H1 (cell line): ENCODE data around the gene PLA2R1. TPM values are rescaled to one million over a fixed set of nuclear protein-coding genes. Genes with fewer than 3 reads are reported as not detected.

Source experiments
- CTCF ChIA-PET: fragments of 300-600 bp; sonication (Branson Sonifier 250); formaldehyde crosslinking; loops from one replicate; lab custom pipeline; 2021; ENCODE audit not compliant: partially characterized antibody; lab: Charles Lee
- POLR2A ChIA-PET: fragments of 300-600 bp; sonication (Branson Sonifier 250); formaldehyde crosslinking; loops from one replicate; lab custom pipeline; 2021; ENCODE audit warnings: inconsistent platforms; ENCODE audit not compliant: partially characterized antibody; lab: Charles Lee
- DNase-seq, 2 experiments: peaks; one replicate each; pipeline versions ENCODE4 v3.0.0 to v3.0.0-alpha.2; 2010 to 2022; ENCODE audit warnings: low spot score in 2 of 2, low read depth in 1 of 2, mixed read lengths in 1 of 2
- FAIRE-seq: peaks from 2 replicates; lab custom pipeline; 2011; peaks lifted over from hg19 to GRCh38; lab: Jason Lieb, UNC
- H2AFZ ChIP-seq: 2 replicates; pipeline ENCODE4 v1.8.1; 2012; ENCODE audit warnings: low read length, inconsistent platforms
- H2AK5ac ChIP-seq: 2 replicates; pipeline ENCODE4 v1.6.1; 2013; ENCODE audit warnings: low read depth, low read length
- H2BK120ac ChIP-seq: replicated peaks from 2 replicates; pipeline ENCODE3; 2013; ENCODE audit warnings: low read depth, low read length, inconsistent platforms
- H2BK12ac ChIP-seq: 2 replicates; pipeline ENCODE4 v1.6.1; 2013; ENCODE audit warnings: low read depth, low read length
- H2BK15ac ChIP-seq: 2 replicates; pipeline ENCODE4 v1.6.1; 2013; ENCODE audit warnings: low read length
- H2BK20ac ChIP-seq: 2 replicates; pipeline ENCODE4 v1.6.1; 2013; ENCODE audit warnings: low read length
- H2BK5ac ChIP-seq: 2 replicates; pipeline ENCODE4 v1.6.1; 2013; ENCODE audit warnings: low read depth, low read length
- H3K14ac ChIP-seq: 2 replicates; pipeline ENCODE4 v1.6.1; 2013; ENCODE audit warnings: inconsistent platforms; ENCODE audit not compliant: insufficient read length
- H3K18ac ChIP-seq: 2 replicates; pipeline ENCODE4 v1.6.1; 2013; ENCODE audit warnings: low read length; ENCODE audit errors: extremely low read depth
- H3K23ac ChIP-seq: 2 replicates; pipeline ENCODE4 v1.6.1; 2013; ENCODE audit warnings: inconsistent platforms; ENCODE audit not compliant: insufficient read length
- H3K23me2 ChIP-seq: 2 replicates; pipeline ENCODE4 v1.6.1; 2013; ENCODE audit warnings: low read depth, low read length
- H3K27ac ChIP-seq: 2 replicates; pipeline ENCODE4 v1.6.1; 2011; ENCODE audit warnings: low read depth, low read length, inconsistent platforms
- H3K27me3 ChIP-seq, 4 experiments: replicated peaks in 1 of 4; 1 replicate in 1 of 4; 2 replicates in 3 of 4; pipeline versions ENCODE4 v1.6.1 to v1.8.1; 2011 to 2013; ENCODE audit warnings: low read length in 3 of 4, mild to moderate bottlenecking in 3 of 4, inconsistent platforms in 2 of 4, mixed read lengths in 2 of 4, moderate library complexity in 1 of 4; ENCODE audit not compliant: control insufficient read depth in 3 of 4, insufficient read depth in 3 of 4; ENCODE audit errors: extremely low read depth in 1 of 4
- H3K36me3 ChIP-seq, 4 experiments: 2 replicates each; pipeline versions ENCODE4 v1.6.1 to v1.8.1; 2011 to 2013; ENCODE audit warnings: mild to moderate bottlenecking in 4 of 4, low read length in 3 of 4, moderate library complexity in 2 of 4, control low read depth in 1 of 4, inconsistent platforms in 1 of 4; ENCODE audit not compliant: insufficient read depth in 4 of 4, control insufficient read depth in 2 of 4
- H3K4ac ChIP-seq: replicated peaks from 2 replicates; pipeline ENCODE3; 2013; ENCODE audit warnings: low read length, low read depth, mixed read lengths, inconsistent platforms; ENCODE audit not compliant: insufficient read length
- H3K4me1 ChIP-seq, 4 experiments: replicated peaks in 1 of 4; 1 replicate in 1 of 4; 2 replicates in 3 of 4; pipeline versions ENCODE4 v1.6.1 to v1.8.1; 2011 to 2013; ENCODE audit warnings: low read length in 3 of 4, inconsistent platforms in 2 of 4, mixed read lengths in 1 of 4; ENCODE audit not compliant: insufficient read depth in 4 of 4, control insufficient read depth in 3 of 4
- H3K4me2 ChIP-seq, 2 experiments: 2 replicates each; pipeline versions ENCODE4 v1.6.1 to v1.8.1; 2011 to 2013; ENCODE audit warnings: low read depth in 2 of 2, low read length in 2 of 2, control low read depth in 1 of 2, inconsistent platforms in 1 of 2, mild to moderate bottlenecking in 1 of 2; ENCODE audit not compliant: insufficient read depth in 1 of 2
- H3K4me3 ChIP-seq, 4 experiments: fragments of 200-600, 300-600 bp in 1 of 4; sonication (generic), shearing (Covaris generic), sonication (Bioruptor Twin) in 1 of 4; 2 replicates each; pipeline versions ENCODE4 v1.5.1 to v1.8.1; 2011 to 2016; ENCODE audit warnings: low read length in 4 of 4, low read depth in 3 of 4, control low read depth in 2 of 4, inconsistent platforms in 2 of 4, mild to moderate bottlenecking in 2 of 4, mixed read lengths in 1 of 4, moderate library complexity in 1 of 4; ENCODE audit not compliant: insufficient read depth in 2 of 4; ENCODE audit errors: extremely low read depth in 1 of 4
- H3K56ac ChIP-seq: replicated peaks from 2 replicates; pipeline ENCODE3; 2013; ENCODE audit warnings: low read depth, mild to moderate bottlenecking, mixed read lengths, low read length, inconsistent platforms; ENCODE audit not compliant: insufficient read length
- H3K79me1 ChIP-seq: 2 replicates; pipeline ENCODE4 v1.6.1; 2013; ENCODE audit warnings: low read depth, low read length, control low read depth
- H3K79me2 ChIP-seq, 2 experiments: 2 replicates each; pipeline versions ENCODE4 v1.6.1 to v1.8.1; 2012 to 2013; ENCODE audit warnings: low read length in 2 of 2, mild to moderate bottlenecking in 2 of 2, inconsistent platforms in 1 of 2; ENCODE audit not compliant: insufficient read depth in 2 of 2, control insufficient read depth in 1 of 2
- H3K9ac ChIP-seq, 4 experiments: replicated peaks in 1 of 4; 1 replicate in 1 of 4; 2 replicates in 3 of 4; pipeline versions ENCODE4 v1.6.1 to v1.8.1; 2011 to 2013; ENCODE audit warnings: low read depth in 3 of 4, low read length in 3 of 4, control low read depth in 2 of 4, mild to moderate bottlenecking in 2 of 4, moderate library complexity in 2 of 4, inconsistent platforms in 1 of 4; ENCODE audit errors: extremely low read depth in 1 of 4
- H3K9me3 ChIP-seq, 2 experiments: 2 replicates each; pipeline versions ENCODE4 v1.6.1 to v1.8.1; 2012 to 2013; ENCODE audit warnings: mild to moderate bottlenecking in 2 of 2, moderate library complexity in 2 of 2, control low read depth in 1 of 2, inconsistent platforms in 1 of 2, low read depth in 1 of 2, low read length in 1 of 2, mixed read lengths in 1 of 2; ENCODE audit not compliant: insufficient read depth in 2 of 2
- H4K20me1 ChIP-seq, 2 experiments: replicated peaks in 1 of 2; 2 replicates each; pipeline versions ENCODE3 to v1.8.1; 2011 to 2013; ENCODE audit warnings: inconsistent platforms in 2 of 2, low read length in 2 of 2, mild to moderate bottlenecking in 1 of 2; ENCODE audit not compliant: insufficient read depth in 2 of 2, control insufficient read depth in 1 of 2
- H4K5ac ChIP-seq: 2 replicates; pipeline ENCODE4 v1.6.1; 2013; ENCODE audit warnings: low read length, low read depth, mixed read lengths, inconsistent platforms; ENCODE audit not compliant: insufficient read length
- H4K8ac ChIP-seq: 2 replicates; pipeline ENCODE4 v1.8.0; 2013; ENCODE audit warnings: mild to moderate bottlenecking, moderate library complexity, low read length, inconsistent platforms; ENCODE audit not compliant: insufficient read depth; ENCODE audit errors: extremely low read depth
- H4K91ac ChIP-seq: replicated peaks from 2 replicates; pipeline ENCODE3; 2013; ENCODE audit warnings: low read length, mixed read lengths, inconsistent platforms; ENCODE audit not compliant: insufficient read length
- BACH1 ChIP-seq: IDR thresholded peaks from 2 replicates; pipeline ENCODE4 v1.6.1; 2012; ENCODE audit warnings: low read length, improper control_type of control experiment
- CBX8 ChIP-seq: fragments of 300-800, 300-1000 bp; sonication (generic); IDR thresholded peaks from 2 replicates; pipeline ENCODE4 v1.7.1; 2016; ENCODE audit warnings: low read depth, low read length, borderline replicate concordance
- GTF2F1 ChIP-seq: IDR thresholded peaks from 2 replicates; pipeline ENCODE4 v1.6.1; 2012; ENCODE audit warnings: low read depth, low read length, improper control_type of control experiment, borderline replicate concordance
- KDM1A ChIP-seq: fragments of 200-600, 300-600 bp; sonication (generic); IDR thresholded peaks from 2 replicates; pipeline ENCODE4 v1.7.1; 2016; ENCODE audit warnings: mild to moderate bottlenecking, low read length, borderline replicate concordance
- KDM5A ChIP-seq: fragments of 200-600 bp; IDR thresholded peaks from 2 replicates; pipeline ENCODE4 v1.7.1; 2012; ENCODE audit warnings: mild to moderate bottlenecking, low read length, inconsistent platforms, mixed read lengths
- NANOG ChIP-seq: IDR thresholded peaks from 2 replicates; pipeline ENCODE4 v1.6.1; 2011; ENCODE audit warnings: low read length, low read depth, mild to moderate bottlenecking, inconsistent platforms; ENCODE audit not compliant: insufficient read depth, poor library complexity, severe bottlenecking
- RAD21 ChIP-seq, 2 experiments: IDR thresholded peaks in 1 of 2; conservative IDR thresholded peaks in 1 of 2; 2 replicates each; pipeline ENCODE4 v1.6.1; 2011; ENCODE audit warnings: low read depth in 2 of 2, low read length in 2 of 2, improper control_type of control experiment in 1 of 2, inconsistent platforms in 1 of 2, mild to moderate bottlenecking in 1 of 2, moderate library complexity in 1 of 2
- RBBP5 ChIP-seq: IDR thresholded peaks from 2 replicates; pipeline ENCODE4 v1.7.1; 2012; ENCODE audit warnings: low read depth, mild to moderate bottlenecking, inconsistent platforms, low read length, moderate library complexity, borderline replicate concordance
- RFX5 ChIP-seq: IDR thresholded peaks from 2 replicates; pipeline ENCODE4 v1.6.1; 2011; ENCODE audit warnings: low read depth, low read length, improper control_type of control experiment, borderline replicate concordance
- SIX5 ChIP-seq: IDR thresholded peaks from 2 replicates; pipeline ENCODE4 v1.6.1; 2011; ENCODE audit warnings: mild to moderate bottlenecking, low read depth, low read length
- TAF1 ChIP-seq: IDR thresholded peaks from 2 replicates; pipeline ENCODE4 v1.6.1; 2011; ENCODE audit warnings: mild to moderate bottlenecking, low read depth, low read length
- TBP ChIP-seq: IDR thresholded peaks from 2 replicates; pipeline ENCODE4 v1.6.1; 2011; ENCODE audit warnings: low read depth, low read length, improper control_type of control experiment
- TEAD4 ChIP-seq: IDR thresholded peaks from 2 replicates; pipeline ENCODE4 v1.6.1; 2012; ENCODE audit warnings: low read depth, low read length, inconsistent platforms, mixed read lengths
- WGBS, 2 experiments: shearing (Covaris generic) in 1 of 2; methylation state at CpG; one replicate each; pipeline versions ENCODE4 v1.1.6 to v1.1.7; 2013 to 2015; ENCODE audit warnings: low lambda C conversion rate in 2 of 2, mixed read lengths in 2 of 2, inconsistent platforms in 1 of 2, low coverage in 1 of 2, missing lambda C conversion rate in 1 of 2; ENCODE audit not compliant: insufficient replicate concordance in 2 of 2, insufficient coverage in 1 of 2, insufficient read length in 1 of 2; ENCODE audit errors: extremely low coverage in 1 of 2, missing lambda C conversion rate in 1 of 2; 5-methylcytosine and 5-hydroxymethylcytosine counted together
- polyA plus RNA-seq, 7 experiments: library from polyadenylated mRNA; depleted of rRNA in 3 of 7; stranded (reverse) in 5 of 7; unstranded in 2 of 7; fragments of >200 nt in 5 of 7; fragments of 200-250 nt in 2 of 7; gene quantifications; 1 replicate in 5 of 7; 2 replicates in 1 of 7; 4 replicates in 1 of 7; pipeline versions ENCODE4 v1.2.1 to v1.2.3, GENCODE V29; 2011 to 2013; ENCODE audit warnings: missing spikeins in 2 of 7, mixed read lengths in 2 of 7
- total RNA-seq: library from RNA; stranded (reverse); fragmentation: NEBNext Ultra II Directional; extraction: Animal tissue kit (Norgen Biotek cat#: 25700); gene quantifications from 2 replicates; pipeline ENCODE4 v1.2.1, GENCODE V29; 2021

PLA2R1 gene
- total and polyA plus RNA-seq, 2 of the 8 experiments (the other 6 are each of a cell fraction or from before 2014, with no cell fraction given), result 0.65 to 1.5 TPM

- H3K18ac ChIP-seq, result no peak overlapping the region
- no peak overlapping the region for H2AK5ac ChIP-seq
- H3K27ac ChIP-seq, result no peak overlapping the region
- no peak overlapping the region for H3K14ac ChIP-seq
- ChIA-PET CTCF (interaction anchor here (1.2 kb wide), 1 partner anchor 16 kb away, joined by 3 read pairs; no protein-coding TSS in a partner anchor), POLR2A (no interaction called here)
- H3K79me1 ChIP-seq, result no peaks in the 10 kb centered on the region
- no peak overlapping the region for H2BK15ac ChIP-seq
- H3K4me2 ChIP-seq, result no peak overlapping the region
- no peaks in the 10 kb centered on the region; the same call in 1 of the 2 replicates for H3K23me2 ChIP-seq
- no peaks in the 10 kb centered on the region for H4K20me1 ChIP-seq
- H3K23ac ChIP-seq, result no peak overlapping the region
- H3K36me3 ChIP-seq, result no peaks in the 10 kb centered on the region
- no peak overlapping the region for H3K4ac ChIP-seq
- peaks cover 0 to 8% (median 2%) of the 10 kb centered on the region in 4 experiments; a peak in 5 of 7 replicates for H3K4me1 ChIP-seq
- H3K4me3 ChIP-seq, result no peak overlapping the region
- H2BK20ac ChIP-seq, result no peak overlapping the region
- no peak overlapping the region for H3K56ac ChIP-seq
- no peak overlapping the region for H2BK5ac ChIP-seq
- 87% methylated on average over 6 of the region's 6 CpGs; no CpG with 5 or more reads in 1 of the 2 experiments for WGBS, 2 experiments
- no peak overlapping the region for H4K91ac ChIP-seq
- no peak overlapping the region for H2BK120ac ChIP-seq
- DNase-seq (no peak), FAIRE-seq (no peak)
- no peak overlapping the region for H3K9ac ChIP-seq
- H2AFZ ChIP-seq, result no peak overlapping the region
- no peak overlapping the region for H4K8ac ChIP-seq
- H2BK12ac ChIP-seq, result no peak overlapping the region
- H4K5ac ChIP-seq, result no peak overlapping the region
- no peaks in the 10 kb centered on the region for H3K79me2 ChIP-seq
- H3K27me3 ChIP-seq, result no peaks in the 10 kb centered on the region
- H3K9me3 ChIP-seq, result no peaks in the 10 kb centered on the region
- TF ChIP-seq KDM5A, result no peak
- no peak for TF ChIP-seq BACH1
- TF ChIP-seq GTF2F1, result no peak
- no peak for TF ChIP-seq TBP
- TF ChIP-seq TEAD4, result no peak
- TF ChIP-seq RAD21 (IDR thresholded peaks at IDR 0.05 in 1 of 2, conservative IDR thresholded peaks at IDR 0.05 in 1 of 2; ENCODE audit: low read depth in 2 of 2, low read length in 2 of 2), result no peak
- no peak for TF ChIP-seq SIX5
- TF ChIP-seq TAF1, result no peak
- no peak for TF ChIP-seq NANOG
- no peak for TF ChIP-seq RBBP5
- no peak for TF ChIP-seq RFX5
- TF ChIP-seq CBX8, result no peak
- TF ChIP-seq KDM1A, result no peak
Measured at GRCh38 chr2:160039166-160039903, 23.1 kb downstream of the PLA2R1 start.
